Measurements from ENCODE around the gene KEL.

DNA sequence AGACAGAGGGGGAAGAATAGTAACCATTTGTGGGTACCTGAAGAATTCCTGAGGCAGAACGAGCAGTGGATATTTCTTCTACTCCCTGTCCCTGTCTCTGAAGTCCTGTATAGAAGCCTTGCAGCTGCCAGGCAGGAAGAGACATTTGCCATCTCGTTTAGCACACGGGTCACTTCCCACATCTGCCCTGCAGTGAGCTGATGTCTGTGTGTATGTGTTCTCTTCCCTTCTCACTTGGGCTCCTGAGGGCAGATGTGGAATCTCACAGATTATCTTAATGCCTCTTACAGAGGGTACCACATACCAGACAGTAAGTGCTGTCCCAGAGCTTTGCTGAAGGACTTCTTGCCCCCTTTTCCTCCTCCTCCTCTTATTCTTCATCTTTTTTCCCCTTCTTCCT is 62.5 kb downstream of the KEL start:
- TF ChIP-seq, protein P1, sequence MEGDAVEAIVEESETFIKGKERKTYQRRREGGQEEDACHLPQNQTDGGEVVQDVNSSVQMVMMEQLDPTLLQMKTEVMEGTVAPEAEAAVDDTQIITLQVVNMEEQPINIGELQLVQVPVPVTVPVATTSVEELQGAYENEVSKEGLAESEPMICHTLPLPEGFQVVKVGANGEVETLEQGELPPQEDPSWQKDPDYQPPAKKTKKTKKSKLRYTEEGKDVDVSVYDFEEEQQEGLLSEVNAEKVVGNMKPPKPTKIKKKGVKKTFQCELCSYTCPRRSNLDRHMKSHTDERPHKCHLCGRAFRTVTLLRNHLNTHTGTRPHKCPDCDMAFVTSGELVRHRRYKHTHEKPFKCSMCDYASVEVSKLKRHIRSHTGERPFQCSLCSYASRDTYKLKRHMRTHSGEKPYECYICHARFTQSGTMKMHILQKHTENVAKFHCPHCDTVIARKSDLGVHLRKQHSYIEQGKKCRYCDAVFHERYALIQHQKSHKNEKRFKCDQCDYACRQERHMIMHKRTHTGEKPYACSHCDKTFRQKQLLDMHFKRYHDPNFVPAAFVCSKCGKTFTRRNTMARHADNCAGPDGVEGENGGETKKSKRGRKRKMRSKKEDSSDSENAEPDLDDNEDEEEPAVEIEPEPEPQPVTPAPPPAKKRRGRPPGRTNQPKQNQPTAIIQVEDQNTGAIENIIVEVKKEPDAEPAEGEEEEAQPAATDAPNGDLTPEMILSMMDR (IDR thresholded peaks at IDR 0.05; ENCODE audit: low read depth, low read length, missing input control): no peak
- TF ChIP-seq HNF4A (conservative IDR thresholded peaks at IDR 0.05) (no peak), NR2F2 (IDR thresholded peaks at IDR 0.05) (no peak), TAF1 (conservative IDR thresholded peaks at IDR 0.05) (no peak), RAD21 (IDR thresholded peaks at IDR 0.05) (no peak)
- TF ChIP-seq, protein P2, sequence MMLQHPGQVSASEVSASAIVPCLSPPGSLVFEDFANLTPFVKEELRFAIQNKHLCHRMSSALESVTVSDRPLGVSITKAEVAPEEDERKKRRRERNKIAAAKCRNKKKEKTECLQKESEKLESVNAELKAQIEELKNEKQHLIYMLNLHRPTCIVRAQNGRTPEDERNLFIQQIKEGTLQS (IDR thresholded peaks at IDR 0.05): no peak

Data from liver (tissue), 3 donors.